HG03045 (cell line): ENCODE results near the gene TPM2.

ENCODE experiments used
- ATAC-seq: cut with Tn5 transposase; IDR thresholded peaks from one replicate; pipeline ENCODE4 v1.9.1; 2021; ENCODE audit warnings: mild to moderate bottlenecking, moderate library complexity; ENCODE audit not compliant: unreplicated experiment

The TPM2 gene

DNA sequence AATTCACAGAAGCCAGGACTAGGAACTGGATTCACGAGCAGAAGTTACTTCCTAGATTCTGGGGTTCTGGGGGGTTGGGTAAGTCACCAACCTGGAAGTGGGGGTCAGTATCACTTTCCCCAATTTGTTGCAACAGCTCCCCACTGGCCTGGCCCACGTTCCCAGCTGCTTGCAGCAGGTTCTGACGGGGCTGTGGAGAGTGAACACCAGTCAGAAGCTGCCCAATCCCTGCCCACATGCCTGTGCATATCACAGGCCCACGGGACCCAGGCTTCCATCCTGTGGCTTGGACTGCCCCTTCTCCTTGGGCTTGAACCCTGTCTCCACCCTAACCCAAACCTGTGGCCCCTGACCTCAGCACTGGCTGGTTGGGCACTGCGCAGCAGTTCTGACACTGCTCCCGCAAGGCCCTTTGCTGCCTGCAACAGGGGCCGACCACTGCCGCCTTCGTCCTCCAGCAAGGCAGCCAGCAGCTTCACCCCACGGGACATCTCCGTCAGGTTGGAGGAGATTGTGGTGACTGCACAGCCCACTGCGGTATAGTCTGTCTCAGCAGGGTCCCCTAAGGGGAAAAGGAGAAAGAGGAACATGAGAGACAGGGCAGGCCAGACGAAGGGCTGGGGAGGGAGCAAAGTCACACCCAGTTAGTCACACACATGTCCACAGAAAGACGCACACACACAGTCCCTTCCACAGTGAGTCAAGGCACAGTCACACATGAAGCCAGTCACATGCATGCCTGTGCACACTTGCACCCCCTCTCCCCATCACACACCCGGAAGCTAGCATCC, 29.2 kb upstream of the TPM2 start:
- ATAC-seq: no peak

DNA sequence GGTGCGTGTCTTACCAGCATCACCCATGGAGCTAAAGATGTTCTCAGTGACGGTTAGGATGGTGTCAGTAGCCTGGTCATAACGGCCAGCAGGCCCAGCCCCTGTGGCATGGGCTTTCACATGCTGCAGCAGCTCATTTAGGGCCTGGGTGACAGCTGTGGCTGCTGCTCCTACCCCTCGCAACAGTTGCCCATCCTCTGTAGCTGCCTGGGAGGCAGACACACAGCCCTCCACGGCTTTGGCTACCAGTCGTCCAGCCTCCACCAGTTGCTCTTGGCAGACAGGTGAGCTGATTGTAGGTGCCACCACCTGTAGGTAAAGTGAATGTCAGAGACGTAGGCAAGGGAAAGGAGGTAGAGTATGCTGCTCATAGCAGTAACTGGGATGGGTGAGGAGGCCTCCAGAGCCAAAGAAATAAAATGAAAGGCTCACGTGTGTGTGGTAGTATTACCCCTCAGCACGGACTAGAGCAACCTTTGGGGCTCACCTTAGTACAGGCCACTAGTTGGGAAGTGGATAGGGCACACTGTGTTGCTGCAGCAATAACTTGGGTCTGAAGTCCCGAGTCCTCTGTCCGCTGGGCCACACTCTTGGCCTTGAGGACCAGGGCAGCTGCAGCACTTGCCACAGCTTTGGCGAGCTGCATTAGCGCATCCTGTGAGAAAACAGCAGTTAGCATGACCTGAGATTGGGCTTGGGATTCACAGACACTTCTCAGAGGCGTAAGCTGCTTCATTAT, 27.6 kb upstream of the TPM2 start:
- ATAC-seq: no peak

DNA sequence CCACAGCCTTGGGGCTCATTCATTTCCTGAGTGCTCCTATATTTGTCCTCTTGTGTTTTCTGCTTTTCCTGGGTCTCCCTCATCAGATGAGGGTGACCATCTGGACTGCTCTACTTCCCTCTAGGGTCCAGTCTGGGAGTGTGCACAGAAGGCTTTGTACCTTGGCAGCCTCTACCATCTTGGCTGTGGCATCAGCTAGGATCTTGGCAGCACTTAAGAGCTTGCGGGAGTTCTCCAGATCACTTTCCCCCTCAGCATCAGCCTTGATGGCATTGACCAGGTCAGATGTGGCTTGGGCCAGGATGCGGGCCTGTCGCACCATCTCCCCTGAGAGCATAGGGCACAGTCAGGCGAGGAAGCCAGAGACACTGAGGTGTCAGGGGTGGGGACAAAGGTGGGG, 26.5 kb upstream of the TPM2 start:
- no peak for ATAC-seq

DNA sequence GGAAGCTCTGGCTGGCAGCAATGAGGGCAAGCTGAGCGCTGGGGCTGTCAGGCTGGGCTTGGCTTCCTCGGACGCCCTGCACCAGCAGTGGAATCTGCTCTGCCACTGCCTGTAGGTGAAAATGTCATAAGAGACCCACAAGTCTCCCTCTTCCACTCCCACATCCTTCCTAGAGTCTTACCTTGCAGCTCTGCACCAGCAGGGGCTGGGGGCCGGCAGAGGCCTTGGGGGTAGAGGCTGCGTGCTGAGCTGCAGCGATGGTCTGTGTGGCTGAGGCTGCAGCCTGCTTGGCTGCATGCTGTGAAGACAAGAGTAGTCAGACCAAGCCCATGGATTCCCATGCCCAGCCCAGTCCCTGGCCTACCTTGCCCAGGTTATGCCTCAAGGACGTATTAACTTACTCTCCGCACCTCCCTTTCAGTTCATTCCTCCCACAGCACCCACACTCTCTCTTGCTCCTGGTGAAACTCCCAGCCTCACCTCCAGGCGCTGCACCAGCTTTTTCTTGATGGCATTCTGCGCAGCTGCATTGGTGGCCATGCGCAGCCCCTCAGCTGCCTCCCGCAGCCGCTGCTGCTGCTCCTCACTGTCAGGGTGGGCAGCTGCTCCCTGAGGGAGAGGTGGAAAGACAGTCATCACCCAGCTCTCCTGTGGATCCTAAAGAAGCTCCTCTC, 25.0 kb upstream of the TPM2 start:
- ATAC-seq: no peak

DNA sequence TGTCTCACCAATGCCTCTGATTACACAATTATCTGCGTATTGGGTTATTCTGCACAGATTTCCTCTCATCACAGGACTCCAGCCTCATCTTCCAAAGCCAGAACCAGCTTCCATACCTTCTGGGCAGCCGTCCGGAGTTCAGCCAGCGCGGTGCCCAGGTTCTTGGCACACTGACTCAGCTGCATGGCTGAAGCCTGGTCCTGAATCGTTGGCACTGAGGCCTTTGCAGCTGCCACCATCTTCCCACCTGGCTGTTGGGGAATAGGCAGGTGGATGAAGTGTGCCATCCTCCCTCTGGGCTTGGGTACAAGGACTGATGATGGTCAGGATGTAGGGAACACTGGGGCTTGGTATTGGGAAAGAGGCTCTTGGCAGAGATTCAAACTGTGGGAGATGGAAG, 24.4 kb upstream of the TPM2 start:
- ATAC-seq: no peak

DNA sequence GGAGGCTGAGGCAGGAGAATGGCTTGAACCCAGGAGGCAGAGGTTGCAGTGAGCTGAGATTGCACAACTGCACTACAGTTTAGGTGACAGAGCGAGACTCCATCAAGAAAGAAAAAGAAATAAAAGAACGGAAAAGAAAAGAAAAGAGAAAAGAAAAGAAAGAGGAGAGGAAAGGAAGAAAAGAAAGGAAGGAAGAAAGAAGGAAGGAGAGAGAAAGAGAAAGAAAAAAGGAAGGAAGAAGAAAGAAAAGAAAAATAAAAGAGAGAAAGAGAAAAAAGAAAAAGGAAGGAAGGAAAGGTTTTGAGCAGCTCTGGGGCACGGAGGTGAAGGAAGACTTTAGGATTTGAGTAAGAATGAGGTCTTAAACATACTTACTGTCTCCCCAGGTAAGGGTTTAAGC, 23.9 kb upstream of the TPM2 start:
- ATAC-seq: no peak

DNA sequence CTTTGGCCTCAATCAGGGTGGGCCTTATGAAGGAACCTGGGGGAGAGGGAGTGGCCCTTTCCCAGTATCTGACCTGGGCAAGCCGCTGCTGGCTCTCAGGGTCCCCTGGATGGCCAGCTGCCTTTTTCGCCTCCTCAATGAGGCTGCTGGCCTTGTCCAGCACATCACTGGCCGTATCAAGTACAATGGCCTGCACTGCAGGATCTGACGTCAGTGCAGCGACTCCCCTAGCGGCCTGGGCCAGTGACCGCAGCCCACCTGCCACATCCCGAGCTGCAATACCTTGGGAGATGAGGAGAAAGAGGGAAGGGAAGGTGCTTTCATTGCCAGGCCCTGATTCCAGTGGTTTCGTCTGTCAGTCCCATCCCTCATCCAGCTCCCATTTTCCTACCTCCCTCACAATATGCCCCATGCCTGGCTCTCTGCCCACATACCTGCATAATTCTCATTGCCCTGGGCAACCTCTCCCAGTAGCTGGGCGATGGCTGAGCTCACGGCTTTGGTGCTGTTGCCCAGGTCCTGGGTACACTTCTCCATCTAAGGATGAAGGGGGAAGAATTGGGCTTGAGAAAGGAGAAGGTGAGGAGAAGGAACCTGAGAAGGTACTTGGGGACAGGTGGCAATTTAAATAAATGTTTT, 23.2 kb upstream of the TPM2 start:
- no peak for ATAC-seq

DNA sequence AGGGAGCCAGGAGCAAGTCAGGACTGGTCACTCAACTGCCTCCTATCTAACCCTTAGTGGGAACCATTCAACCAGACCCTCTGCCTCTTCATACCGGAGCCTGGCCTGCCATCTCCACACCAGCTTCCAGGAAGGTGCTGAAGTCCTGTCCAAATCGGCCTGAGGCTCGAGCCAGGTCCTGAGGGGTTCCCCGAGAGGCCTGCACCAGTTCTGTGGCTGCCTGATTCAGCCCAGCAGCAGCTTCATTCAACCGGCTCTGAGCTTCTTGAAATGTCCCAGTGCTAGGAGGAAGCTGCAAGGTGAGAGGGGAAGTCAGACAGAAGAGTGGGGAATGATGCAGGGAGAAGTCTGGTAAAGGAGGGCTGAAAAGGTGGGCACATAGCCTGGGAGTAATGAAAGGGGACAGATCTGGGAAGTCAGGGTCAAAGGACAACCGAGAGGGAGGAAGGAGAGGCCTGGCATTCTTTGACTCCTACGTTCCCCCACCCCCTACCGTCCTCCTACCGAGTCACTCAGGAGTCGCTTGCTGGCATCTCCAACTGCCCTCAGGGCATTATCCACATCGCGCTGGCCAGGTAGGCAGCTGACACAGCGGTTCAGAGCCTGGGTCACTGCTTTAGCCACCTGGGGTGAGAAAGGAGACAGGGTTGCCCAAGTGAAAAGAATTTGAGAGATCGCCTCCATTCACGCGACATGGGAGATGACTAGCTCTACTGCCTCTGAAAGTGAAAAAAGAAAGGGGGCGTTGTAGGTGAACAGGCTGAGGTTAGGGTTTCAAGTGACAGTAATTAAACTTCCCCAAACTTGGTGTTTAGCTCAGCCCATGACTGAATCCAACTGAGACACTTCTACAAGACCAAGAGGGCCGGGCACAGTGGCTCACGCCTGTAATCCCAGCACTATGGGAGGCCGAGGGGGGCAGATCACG, 22.0 kb upstream of the TPM2 start:
- ATAC-seq: no peak

DNA sequence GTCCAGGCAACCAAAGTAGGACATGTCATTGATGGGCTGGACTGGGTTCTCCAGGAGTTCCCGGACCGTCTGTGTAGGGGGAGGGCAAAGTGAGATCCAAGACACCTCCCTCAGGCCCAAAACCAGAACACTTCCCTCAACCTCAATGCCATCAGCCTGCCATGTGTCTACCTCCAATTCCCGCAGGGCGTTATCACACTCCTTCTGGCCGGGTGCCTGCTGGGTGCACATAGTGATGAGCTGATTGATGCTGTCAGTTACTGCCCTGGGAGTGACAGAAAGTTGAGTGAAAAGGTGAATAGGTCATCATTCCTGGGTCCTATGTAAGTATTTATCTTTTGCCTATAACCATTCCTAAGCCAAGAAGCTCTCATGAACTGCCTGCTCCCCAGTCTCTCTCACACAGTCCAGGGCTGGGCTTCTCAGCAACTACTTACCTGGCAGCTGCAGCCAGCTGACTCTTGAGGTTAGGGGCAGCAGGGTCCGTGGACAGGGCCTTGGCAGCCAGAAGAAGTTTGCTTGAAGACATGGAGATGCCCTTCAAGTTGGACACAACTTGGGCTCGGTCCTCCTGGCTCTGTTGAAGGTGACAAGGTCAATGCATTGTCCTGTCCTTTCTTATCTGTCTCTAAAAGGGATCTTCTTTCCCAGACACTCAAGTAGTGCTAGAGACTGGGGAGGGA, 21.2 kb upstream of the TPM2 start:
- ATAC-seq: no peak

DNA sequence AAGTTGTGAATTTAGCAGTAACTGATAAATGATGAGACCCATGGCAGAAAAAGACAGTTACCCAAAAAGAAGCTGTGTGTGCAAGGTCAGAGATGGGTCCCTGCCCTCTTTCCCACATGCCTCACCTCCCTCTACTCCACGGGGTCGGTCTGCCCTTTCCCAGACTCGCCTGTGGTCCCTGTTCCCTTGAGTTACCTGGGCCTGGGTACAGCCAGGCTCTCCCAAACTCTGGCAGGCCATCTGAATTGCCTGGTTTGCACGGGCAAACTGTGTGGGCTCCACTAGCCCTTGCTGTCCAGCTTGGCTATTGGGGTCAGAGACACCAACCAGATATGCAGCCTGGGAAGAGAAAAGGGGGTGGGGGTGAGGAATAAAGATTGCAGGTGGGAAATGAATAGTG, 18.4 kb upstream of the TPM2 start:
- ATAC-seq: no peak

DNA sequence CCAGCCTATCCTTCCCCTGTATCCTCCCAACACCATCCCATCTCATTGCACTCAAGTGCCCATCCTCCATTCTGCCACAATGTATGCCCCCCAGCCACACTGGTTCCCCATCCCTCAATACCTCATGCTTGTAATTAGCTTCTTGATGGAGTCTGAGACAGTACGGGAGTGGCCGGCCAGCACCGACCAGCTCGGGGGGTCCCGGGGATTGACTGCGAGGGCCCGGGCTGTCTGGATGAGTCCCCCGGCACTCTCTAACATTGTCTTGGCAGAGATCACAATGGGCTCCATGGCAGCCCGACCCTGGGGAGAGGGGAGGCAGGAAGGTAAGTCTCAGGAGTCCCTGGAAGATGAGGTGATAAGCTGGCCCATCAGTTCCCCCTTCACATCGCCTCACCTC, 17.2 kb upstream of the TPM2 start:
- no peak for ATAC-seq

DNA sequence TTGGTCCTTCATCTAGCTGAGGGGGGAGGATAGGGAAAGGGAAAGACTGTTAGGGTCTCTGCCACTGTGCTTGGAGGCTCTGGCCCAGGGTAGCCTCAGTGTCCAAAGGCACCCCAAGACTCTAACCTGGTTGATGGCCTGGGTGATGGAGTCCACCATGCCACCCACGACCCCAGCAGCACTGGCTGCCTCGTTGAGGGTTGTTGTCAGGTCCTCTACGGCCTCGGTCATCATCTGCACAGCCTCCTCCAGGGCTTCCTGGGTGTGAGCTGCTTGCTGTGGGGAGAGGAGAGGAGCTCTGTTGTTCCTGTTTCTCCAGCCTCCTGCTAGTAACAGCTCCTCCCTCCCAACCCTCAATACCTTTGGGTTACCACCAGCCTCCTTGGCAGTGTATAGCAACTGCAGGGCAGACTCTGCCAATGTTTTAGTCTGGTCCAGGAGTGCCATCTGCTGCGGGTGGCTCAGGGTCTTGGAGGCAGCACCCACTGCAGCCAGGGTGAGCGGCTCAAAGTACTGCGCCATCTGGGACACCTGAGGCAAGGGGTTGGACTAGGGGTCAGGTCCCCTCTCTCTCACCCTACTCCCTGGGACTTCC, 16.2 kb upstream of the TPM2 start:
- ATAC-seq: no peak

DNA sequence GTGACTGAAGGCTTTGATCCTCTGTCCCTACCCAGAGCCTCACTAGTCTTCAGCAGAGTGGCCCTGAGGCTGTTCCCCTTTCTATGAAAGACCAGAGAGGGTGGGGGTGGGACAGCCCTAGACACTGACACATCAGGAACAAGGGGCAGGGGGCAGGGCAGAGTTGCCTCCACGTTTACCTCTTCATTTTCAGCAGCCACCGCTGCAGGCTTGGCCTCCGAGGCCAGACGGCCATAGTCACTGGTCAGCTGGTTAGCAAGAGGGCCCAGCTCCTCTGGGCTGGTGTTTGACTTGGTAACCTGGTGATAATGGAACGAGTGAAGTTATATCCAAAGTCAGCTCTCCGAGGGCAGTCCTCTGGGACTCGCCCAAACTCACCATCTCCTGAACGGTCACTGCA, 15.6 kb upstream of the TPM2 start:
- no peak for ATAC-seq

DNA sequence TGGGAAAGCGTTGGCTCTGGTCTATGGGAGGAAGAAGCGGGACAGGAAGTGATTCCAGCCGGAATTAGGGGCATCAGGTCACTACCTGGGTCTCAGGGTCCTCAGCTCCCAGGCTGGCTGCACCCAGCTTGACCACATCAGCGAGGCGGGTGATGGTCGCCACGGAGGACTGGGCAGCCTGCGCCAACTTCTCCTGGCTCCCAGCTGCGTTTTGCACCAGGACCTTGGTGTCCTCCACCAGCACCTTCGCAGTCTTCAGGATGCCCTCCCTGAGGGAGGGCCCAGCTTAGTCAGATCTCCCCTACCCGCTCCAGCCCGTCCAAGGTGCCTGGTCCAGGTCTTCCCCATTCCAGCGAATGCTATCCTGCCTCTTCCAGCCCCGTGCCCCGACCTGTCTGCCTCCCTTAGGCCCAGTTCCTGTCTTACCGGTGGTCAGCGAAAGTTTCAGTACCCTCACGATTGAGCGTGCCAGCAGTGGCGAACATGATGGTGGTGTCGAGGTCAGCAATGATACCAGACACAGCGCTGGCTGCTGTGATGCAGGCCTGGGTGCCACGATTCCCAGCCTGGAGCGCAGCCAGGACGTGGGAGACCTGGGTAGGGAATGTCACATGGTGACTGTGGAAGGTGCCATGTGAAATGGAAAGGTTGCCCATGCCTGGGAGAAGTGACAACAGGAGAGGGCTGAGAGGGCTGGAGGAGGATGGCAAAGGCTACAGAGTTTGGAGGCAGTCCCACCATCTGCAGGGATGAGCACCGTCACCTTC, 14.4 kb upstream of the TPM2 start:
- no peak for ATAC-seq

DNA sequence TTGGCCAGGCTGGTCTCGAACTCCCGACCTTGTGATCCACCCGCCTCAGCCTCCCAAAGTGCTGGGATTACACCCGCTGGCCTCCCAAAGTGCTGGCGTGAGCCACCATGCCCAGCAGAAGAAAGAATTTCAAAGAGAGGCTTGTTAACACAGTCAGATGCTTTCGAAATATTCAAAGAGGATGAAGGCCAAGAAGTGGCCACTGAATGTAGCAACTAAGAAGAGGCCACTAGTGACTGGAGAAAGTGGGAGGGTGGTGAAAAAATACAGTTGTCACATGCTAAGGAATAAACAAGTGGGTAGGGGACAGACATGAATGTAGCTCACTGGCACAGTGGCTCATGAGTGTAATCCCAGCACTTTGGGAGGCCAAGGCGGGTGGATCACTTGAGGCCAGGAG, 13.0 kb upstream of the TPM2 start:
- ATAC-seq: no peak

DNA sequence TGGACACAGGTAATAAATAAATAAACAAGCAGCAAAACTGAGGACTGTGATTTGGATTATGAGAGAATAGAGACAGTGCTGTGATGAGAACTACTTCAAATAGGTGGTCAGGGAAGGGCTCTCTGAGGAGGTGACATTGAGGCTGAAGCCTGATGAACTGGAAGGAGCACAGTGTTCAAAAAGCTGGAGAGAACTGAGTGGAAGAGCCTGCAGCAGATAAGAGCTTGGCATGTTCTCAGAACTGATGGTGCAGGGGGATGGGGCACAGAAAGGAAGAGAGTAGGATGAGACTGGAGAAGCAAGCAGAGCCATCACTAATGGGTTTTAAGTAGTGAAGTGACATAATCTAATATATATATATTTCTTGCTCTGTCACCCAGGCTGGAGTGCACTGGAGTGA, 11.2 kb upstream of the TPM2 start:
- ATAC-seq: no peak

DNA sequence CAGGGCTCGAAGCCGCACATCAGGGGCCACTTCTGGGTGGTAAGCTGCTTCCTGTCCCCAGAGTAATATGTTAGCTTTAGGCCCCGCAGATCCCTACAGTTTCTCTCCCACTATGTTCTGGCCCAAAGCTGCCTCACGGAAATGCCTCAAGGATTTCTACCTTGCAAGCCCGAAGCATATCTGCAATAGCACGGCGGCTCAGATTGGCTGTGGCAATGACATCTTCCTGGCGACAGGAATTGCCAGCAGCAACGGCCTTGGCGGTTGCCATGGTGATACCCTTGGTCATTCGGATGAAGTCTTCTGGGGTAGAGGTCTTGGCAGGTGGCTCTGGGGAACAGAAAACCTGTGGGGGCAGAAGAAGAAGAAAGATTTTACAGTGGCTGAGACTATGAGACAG, 10.3 kb upstream of the TPM2 start:
- ATAC-seq: no peak

DNA sequence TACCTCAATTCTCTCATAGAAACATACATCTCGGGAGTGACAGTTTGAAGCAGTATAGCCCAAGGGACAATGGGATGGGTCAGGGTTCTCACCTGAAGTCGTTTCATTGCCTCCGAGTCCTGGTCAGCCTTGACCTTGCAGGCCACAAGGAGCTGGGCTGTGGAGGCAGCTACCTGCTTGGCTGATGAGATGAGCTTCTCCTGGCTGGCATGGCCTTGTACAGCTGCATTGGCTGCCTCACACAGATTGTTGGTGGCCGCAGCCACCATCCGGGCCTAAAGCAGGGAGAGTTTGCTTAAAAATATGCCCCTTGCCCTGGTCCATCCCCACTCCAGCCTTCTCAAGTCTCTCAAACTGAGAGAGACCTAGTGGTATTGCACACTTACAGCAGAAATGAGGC, 8.5 kb upstream of the TPM2 start:
- no peak for ATAC-seq

DNA sequence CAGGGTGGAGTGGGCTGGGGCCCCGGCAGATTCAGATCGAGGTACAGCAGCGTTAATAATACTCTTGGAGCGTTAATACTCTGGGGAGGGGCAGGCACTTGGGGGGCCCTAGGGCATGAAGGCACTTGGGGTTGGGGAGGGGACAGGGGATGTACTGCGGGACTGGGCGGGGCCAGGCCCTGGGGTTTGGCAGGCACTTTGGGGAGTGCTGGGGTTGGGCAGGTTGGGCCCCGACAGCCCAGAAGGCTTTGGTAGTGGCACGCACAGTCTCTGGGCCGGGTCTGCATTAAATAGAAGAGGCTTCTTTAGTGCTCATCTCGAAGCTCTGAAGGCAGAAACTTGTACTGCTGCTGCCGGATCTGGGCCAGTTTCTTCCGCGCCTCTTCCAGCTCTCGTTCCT, 7.8 kb upstream of the TPM2 start:
- ATAC-seq: no peak
